Keratinocyte (primary cell): ENCODE results near the gene CXCL5. TPM values are rescaled to one million over a fixed set of nuclear protein-coding genes. Genes with fewer than 3 reads are reported as not detected.

Experiments used
- DNase-seq: peaks from one replicate; pipeline ENCODE4 v3.0.0-alpha.2; 2011; ENCODE audit warnings: low read depth, missing footprints, low spot score
- FAIRE-seq: peaks from 2 replicates; lab custom pipeline; 2011; peaks lifted over from hg19 to GRCh38; lab: Jason Lieb, UNC
- H2AFZ ChIP-seq: 2 replicates; pipeline ENCODE4 v1.6.0; 2012; ENCODE audit warnings: low read length, control low read depth, inconsistent platforms; ENCODE audit not compliant: control insufficient read depth
- H3K27ac ChIP-seq: 2 replicates; pipeline ENCODE4 v1.5.1; 2011; ENCODE audit warnings: low read length; ENCODE audit not compliant: control insufficient read depth, insufficient read depth
- H3K27me3 ChIP-seq: 3 replicates; pipeline ENCODE4 v1.6.0; 2011; ENCODE audit warnings: low read length; ENCODE audit not compliant: control insufficient read depth, insufficient read depth; ENCODE audit errors: extremely low read depth
- H3K36me3 ChIP-seq, 2 experiments: 2 replicates in 1 of 2; 3 replicates in 1 of 2; pipeline ENCODE4 v1.5.1; 2011; ENCODE audit warnings: low read length in 2 of 2, mild to moderate bottlenecking in 1 of 2; ENCODE audit not compliant: control insufficient read depth in 2 of 2, insufficient read depth in 2 of 2; ENCODE audit errors: extremely low read depth in 1 of 2
- H3K4me1 ChIP-seq: 3 replicates; pipeline ENCODE4 v1.5.1; 2011; ENCODE audit warnings: low read length; ENCODE audit not compliant: control insufficient read depth, insufficient read depth; ENCODE audit errors: extremely low read depth
- H3K4me2 ChIP-seq: 3 replicates; pipeline ENCODE4 v1.6.0; 2011; ENCODE audit warnings: low read depth, low read length; ENCODE audit not compliant: control insufficient read depth, insufficient read depth; ENCODE audit errors: extremely low read depth
- H3K4me3 ChIP-seq, 3 experiments: fragments of 200-600 bp in 1 of 3; sonication (generic) in 1 of 3; 2 replicates in 2 of 3; 3 replicates in 1 of 3; pipeline ENCODE4 v1.5.1; 2011 to 2016; ENCODE audit warnings: low read length in 3 of 3, mild to moderate bottlenecking in 3 of 3, control low read depth in 2 of 3, inconsistent platforms in 1 of 3, low read depth in 1 of 3, mixed read lengths in 1 of 3, mixed run types in 1 of 3, moderate library complexity in 1 of 3; ENCODE audit not compliant: control insufficient read depth in 2 of 3, insufficient read depth in 2 of 3; ENCODE audit errors: extremely low read depth in 1 of 3
- H3K79me2 ChIP-seq: 2 replicates; pipeline ENCODE4 v1.6.0; 2012; ENCODE audit warnings: low read length; ENCODE audit not compliant: control insufficient read depth, insufficient read depth
- H3K9ac ChIP-seq: 3 replicates; pipeline ENCODE4 v1.6.0; 2011; ENCODE audit warnings: low read length; ENCODE audit not compliant: control insufficient read depth, insufficient read depth; ENCODE audit errors: extremely low read depth
- H3K9me1 ChIP-seq: 3 replicates; pipeline ENCODE4 v1.6.0; 2011; ENCODE audit warnings: low read length; ENCODE audit not compliant: control insufficient read depth, insufficient read depth; ENCODE audit errors: extremely low read depth
- H3K9me3 ChIP-seq: 2 replicates; pipeline ENCODE4 v1.5.1; 2012; ENCODE audit warnings: low read depth, low read length; ENCODE audit not compliant: control insufficient read depth
- H4K20me1 ChIP-seq: 3 replicates; pipeline ENCODE4 v1.6.0; 2011; ENCODE audit warnings: low read length; ENCODE audit not compliant: control insufficient read depth, insufficient read depth; ENCODE audit errors: extremely low read depth
- EZH2 ChIP-seq: IDR thresholded peaks from one replicate; pipeline ENCODE4 v1.6.1; 2012; ENCODE audit warnings: inconsistent platforms, mild to moderate bottlenecking, low read length, moderate library complexity
- dilution Hi-C: fragments of 300-500 bp; cut with MboI; formaldehyde crosslinking; loops from one replicate; pipeline ENCODE4 v1.7.0; 2020; ENCODE audit warnings: low sequenced_read_pairs; ENCODE audit not compliant: extremely low pct_ligation_motif_present
- polyA plus RNA-seq, 5 experiments: library from polyadenylated mRNA; depleted of rRNA in 3 of 5; stranded (reverse) in 3 of 5; stranded (forward) in 1 of 5; unstranded in 1 of 5; fragments of >200 nt; gene quantifications; 1 replicate in 1 of 5; 2 replicates in 3 of 5; 3 replicates in 1 of 5; pipeline versions ENCODE4 v1.2.1 to v1.2.3, GENCODE V29; 2011 to 2012; ENCODE audit warnings: missing spikeins in 2 of 5, low read depth in 1 of 5, low replicate concordance in 1 of 5
- TF ChIP-seq, protein P1 (sequence below), 3 experiments: IDR thresholded peaks in 1 of 3; conservative IDR thresholded peaks in 1 of 3; optimal IDR thresholded peaks in 1 of 3; 2 replicates in 2 of 3; 3 replicates in 1 of 3; pipeline versions ENCODE3 to v1.5.1; 2011; ENCODE audit warnings: low read length in 3 of 3, mild to moderate bottlenecking in 3 of 3, moderate library complexity in 2 of 3, control low read depth in 1 of 3, inconsistent platforms in 1 of 3; ENCODE audit not compliant: insufficient read depth in 2 of 3; ENCODE audit errors: extremely low read depth in 1 of 3

Gene CXCL5
- polyA plus RNA-seq, 1 donor (not counting 4 experiments of a cell fraction or from before 2014, with no cell fraction given), result 0.76 TPM

DNA sequence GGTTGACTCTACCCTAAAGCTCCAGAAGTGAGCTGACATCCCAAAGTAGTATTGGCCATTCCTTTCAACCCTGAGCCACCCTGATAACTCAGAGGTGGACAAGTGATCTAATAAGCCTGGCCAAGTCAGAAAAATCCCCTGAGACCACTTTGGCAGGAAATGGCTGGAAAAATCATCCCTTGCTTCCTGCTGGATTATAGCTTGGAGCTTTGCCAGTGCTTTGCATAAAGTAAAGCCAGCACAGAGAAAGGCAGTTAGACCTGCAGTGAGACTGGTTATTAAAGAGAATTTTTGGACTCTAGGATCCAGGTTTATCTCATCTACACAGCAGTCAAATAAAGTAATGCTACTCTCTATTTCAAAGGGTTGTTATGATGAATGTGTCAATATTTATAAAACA lies 33.6 kb upstream of the CXCL5 start:
- no peak overlapping the region for H3K9ac ChIP-seq
- H3K4me2 ChIP-seq, result no peak overlapping the region
- H3K27ac ChIP-seq, result no peak overlapping the region
- H3K9me3 ChIP-seq, result no peaks in the 10 kb centered on the region
- no peaks in the 10 kb centered on the region for H3K36me3 ChIP-seq
- H4K20me1 ChIP-seq, result no peaks in the 10 kb centered on the region
- H3K9me1 ChIP-seq, result no peaks in the 10 kb centered on the region
- TF ChIP-seq, protein P1, sequence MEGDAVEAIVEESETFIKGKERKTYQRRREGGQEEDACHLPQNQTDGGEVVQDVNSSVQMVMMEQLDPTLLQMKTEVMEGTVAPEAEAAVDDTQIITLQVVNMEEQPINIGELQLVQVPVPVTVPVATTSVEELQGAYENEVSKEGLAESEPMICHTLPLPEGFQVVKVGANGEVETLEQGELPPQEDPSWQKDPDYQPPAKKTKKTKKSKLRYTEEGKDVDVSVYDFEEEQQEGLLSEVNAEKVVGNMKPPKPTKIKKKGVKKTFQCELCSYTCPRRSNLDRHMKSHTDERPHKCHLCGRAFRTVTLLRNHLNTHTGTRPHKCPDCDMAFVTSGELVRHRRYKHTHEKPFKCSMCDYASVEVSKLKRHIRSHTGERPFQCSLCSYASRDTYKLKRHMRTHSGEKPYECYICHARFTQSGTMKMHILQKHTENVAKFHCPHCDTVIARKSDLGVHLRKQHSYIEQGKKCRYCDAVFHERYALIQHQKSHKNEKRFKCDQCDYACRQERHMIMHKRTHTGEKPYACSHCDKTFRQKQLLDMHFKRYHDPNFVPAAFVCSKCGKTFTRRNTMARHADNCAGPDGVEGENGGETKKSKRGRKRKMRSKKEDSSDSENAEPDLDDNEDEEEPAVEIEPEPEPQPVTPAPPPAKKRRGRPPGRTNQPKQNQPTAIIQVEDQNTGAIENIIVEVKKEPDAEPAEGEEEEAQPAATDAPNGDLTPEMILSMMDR (optimal IDR thresholded peaks at IDR 0.05 in 1 of 3, IDR thresholded peaks at IDR 0.05 in 1 of 3, conservative IDR thresholded peaks at IDR 0.05 in 1 of 3; ENCODE audit: extremely low read depth in 1 of 3, insufficient read depth in 2 of 3, low read length in 3 of 3), result no peak
- no peak for TF ChIP-seq EZH2
- H2AFZ ChIP-seq, result no peak overlapping the region
- H3K79me2 ChIP-seq, result no peaks in the 10 kb centered on the region
- peaks cover 14% of the 10 kb centered on the region for H3K4me1 ChIP-seq
- no peak overlapping the region for H3K4me3 ChIP-seq
- DNase-seq (no peak), FAIRE-seq (no peak)
- dilution Hi-C loops, result no loop called here
- H3K27me3 ChIP-seq, result no peaks in the 10 kb centered on the region

DNA sequence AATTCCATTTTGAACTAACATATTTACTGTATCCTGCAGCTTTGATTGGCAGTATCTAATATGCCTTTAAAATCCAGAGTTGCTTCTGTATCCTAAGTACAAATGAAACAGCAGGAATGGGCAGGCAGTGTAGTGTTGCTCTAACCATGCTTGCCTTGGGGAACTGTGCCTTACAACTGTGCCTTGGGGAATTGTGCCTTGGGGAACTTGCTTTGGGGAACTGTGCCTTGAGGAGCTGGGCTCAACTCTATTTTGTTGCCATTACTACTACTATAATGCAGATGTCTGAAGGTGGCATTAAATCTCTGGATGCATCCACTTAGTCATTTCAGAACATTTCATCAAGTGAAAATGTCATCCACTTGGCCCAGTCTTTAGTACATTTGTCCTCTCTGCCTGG lies 33.1 kb upstream of the CXCL5 start:
- Histone ChIP-seq H3K27me3 (no peaks in the 10 kb centered on the region), H3K36me3 (no peaks in the 10 kb centered on the region), H3K79me2 (no peaks in the 10 kb centered on the region), H3K4me2 (no peak overlapping the region), H3K4me1 (peaks cover 14% of the 10 kb centered on the region), H3K9me3 (no peaks in the 10 kb centered on the region), H3K9ac (no peak overlapping the region), H3K9me1 (no peaks in the 10 kb centered on the region), H2AFZ (no peak overlapping the region), H3K4me3 (no peak overlapping the region), H3K27ac (no peak overlapping the region), H4K20me1 (no peaks in the 10 kb centered on the region)
- DNase-seq (no peak), FAIRE-seq (no peak)
- no peak for TF ChIP-seq EZH2
- TF ChIP-seq, protein P1 (optimal IDR thresholded peaks at IDR 0.05 in 1 of 3, IDR thresholded peaks at IDR 0.05 in 1 of 3, conservative IDR thresholded peaks at IDR 0.05 in 1 of 3; ENCODE audit: extremely low read depth in 1 of 3, insufficient read depth in 2 of 3, low read length in 3 of 3), result no peak
- dilution Hi-C loops, result no loop called here
